HG02970 (cell line): Measurements from ENCODE around the gene EPB41L4A.
"Not testable (repeated sequence)": the region's sequence is repeated elsewhere in the genome, so short reads cannot be mapped to it uniquely, and the experiment has no call there.

Experiments
- ATAC-seq: cut with Tn5 transposase; IDR thresholded peaks from one replicate; pipeline ENCODE4 v1.9.1; 2021; ENCODE audit warnings: mild to moderate bottlenecking, moderate library complexity, moderate number of reproducible peaks; ENCODE audit not compliant: unreplicated experiment, low FRiP score

EPB41L4A gene

DNA sequence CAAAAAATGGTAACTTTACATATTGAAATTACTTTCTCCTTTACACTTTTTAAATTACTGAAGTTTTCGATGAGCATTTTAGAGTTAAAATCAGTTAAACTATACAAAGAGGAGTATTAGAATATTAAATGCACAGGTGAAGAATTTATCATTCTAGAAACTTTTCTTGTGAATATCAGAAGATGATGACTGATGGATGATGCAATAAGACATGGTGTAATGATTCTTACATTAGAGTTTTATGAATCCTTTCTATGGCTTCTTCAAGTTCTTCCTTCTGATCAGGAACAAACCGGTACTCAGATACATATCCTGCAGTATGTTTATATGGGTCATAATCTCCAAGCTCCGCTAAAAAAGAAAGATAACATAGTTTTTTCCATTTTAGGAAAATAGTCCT is 154.4 kb downstream of the EPB41L4A start:
- ATAC-seq, result no peak

GRCh38 chr5:112264151-112264550 is 154.9 kb downstream of the EPB41L4A start:
- ATAC-seq, result no peak

GRCh38 chr5:112263469-112263868 is 155.6 kb downstream of the EPB41L4A start:
- ATAC-seq, result no peak

DNA sequence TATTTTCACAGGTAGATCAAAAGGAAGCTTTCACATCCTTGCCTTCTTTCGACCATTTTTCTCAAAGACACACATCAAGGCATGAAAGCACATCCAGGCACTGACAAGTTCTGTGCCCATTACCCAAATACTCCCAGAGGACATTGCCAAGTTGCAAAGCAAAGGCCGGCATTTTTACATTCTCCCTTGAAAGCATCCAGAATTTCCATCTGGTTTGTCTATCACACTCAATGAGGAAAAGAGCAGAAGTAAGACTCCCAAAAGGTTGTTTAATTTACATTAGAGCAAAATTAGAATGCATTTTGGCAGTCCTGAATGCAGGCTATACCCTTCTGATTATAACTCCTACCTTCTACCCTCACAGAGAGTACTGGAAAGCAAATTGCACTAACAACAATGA is 160.5 kb downstream of the EPB41L4A start:
- ATAC-seq, result no peak

DNA sequence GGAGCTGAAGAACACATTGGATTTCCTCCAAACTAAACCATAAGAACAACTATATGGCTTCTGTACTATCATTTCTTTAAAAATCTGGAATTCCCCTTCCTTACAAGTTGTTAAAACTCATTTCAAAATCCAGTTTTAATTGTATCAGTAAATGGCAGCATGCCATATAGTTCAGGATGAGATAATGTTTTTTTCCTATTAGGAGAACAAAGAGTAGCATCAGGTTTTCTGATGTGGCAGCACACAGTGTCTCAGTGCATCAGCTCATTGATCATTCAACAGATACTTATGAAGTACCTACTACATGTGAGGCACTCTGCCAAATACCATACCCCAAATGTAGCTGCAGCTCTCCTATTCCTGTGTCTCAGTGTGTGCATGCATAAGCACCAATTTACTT is 161.1 kb downstream of the EPB41L4A start:
- ATAC-seq, result no peak

DNA sequence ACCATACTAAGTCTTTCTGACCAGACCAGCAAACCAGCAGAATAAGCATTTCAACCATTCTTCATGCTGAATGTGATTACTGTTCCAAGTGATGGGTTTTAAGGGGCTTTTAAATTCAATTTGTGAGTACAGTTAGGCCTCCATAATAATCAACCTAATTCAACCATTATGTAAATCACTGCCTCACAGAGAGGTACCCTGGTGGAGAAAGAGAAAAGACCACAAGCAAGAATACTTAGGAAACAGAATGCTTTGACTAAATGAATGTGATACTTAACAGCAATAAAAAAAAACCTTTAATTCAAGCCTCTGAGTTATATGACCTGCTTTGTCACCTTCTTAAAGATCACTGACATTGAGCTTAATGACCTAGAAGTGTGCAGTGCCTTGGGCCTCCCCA is 162.1 kb downstream of the EPB41L4A start:
- no peak for ATAC-seq

DNA sequence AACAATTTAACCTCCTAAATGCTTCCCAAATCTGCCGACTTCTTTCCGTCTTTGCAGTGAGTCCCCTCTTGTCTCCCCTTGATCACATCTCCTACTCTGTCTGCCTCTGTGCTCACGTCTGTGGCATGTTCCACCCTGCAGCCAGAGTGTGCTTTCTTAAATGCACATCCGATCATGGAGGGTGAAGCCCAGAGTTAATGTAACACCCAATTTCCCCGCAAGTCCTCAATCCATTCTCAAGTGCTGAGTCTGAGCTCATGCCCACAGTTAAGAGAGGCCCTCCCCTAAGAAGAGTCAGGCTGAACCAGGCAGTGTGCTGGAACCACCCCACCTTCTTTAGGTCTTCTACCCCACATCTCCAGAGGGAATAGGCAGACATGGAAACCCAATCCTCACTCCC is 164.8 kb downstream of the EPB41L4A start:
- ATAC-seq, result no peak

- ATAC-seq, result no peak
These were observed 165.4 kb downstream of the EPB41L4A start for GRCh38 chr5:112253478-112254250.

DNA sequence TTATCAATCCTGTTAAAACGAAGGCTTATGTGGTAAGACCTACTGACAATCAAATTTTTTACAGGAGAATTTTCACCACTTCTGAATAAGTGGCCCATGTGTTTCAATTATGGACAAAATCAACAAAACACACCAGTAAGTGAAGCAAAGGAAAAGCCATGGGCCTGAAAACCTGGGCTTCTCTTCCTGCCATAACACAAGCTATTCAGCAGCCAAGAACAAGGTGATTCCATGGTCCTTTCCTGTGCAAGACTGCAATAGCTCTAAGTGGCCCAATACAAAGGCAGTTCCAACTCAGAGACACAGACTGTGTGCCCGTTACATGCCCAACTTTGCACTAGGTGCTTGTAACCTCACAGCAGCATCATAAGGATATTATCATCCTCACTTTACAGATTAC is 168.5 kb downstream of the EPB41L4A start:
- no peak for ATAC-seq

DNA sequence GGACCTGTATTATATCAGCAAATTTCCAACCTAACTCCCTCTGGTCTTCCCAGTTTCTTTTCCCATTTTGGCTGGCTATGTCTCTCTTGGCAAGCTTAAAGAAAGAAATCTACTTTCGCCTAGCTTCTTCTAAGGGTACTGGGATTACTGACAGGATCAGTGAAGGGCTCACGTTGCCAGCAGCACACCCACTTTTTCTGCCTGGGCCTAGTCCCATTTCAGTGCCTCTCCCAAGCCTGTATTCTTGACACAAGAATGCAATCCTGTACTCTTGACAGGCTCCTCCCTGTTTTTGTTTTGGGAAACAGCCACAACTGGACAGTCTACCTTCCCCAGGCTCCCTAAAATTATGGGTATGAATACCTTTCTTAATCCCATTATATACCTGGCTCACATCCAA is 170.5 kb downstream of the EPB41L4A start:
- no peak for ATAC-seq

- no peak for ATAC-seq
These were observed 171.1 kb downstream of the EPB41L4A start for GRCh38 chr5:112247960-112248359.

DNA sequence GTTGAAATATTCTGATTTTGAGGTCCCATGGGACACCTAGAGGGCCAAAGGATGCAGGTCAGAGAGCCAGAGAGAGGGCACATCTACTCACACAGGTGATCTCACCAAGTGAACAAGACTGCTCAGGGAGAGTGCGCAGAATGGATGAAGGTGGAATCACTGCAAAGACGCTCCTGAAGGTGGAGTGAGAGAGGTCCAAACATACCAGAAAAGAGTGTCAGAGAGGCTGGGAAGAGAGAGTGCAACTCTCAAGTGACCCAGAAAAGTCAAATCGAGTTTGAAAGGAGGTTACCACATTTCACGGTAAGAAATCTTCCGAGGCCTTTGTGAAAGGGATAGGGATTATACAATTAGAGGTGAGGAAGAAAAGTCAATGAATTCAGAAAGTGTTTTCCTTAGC is 173.4 kb downstream of the EPB41L4A start:
- ATAC-seq, result no peak

GRCh38 chr5:112239996-112240395 is 179.1 kb downstream of the EPB41L4A start:
- ATAC-seq, result no peak

GRCh38 chr5:112238473-112238872 is 180.6 kb downstream of the EPB41L4A start:
- no peak for ATAC-seq

DNA sequence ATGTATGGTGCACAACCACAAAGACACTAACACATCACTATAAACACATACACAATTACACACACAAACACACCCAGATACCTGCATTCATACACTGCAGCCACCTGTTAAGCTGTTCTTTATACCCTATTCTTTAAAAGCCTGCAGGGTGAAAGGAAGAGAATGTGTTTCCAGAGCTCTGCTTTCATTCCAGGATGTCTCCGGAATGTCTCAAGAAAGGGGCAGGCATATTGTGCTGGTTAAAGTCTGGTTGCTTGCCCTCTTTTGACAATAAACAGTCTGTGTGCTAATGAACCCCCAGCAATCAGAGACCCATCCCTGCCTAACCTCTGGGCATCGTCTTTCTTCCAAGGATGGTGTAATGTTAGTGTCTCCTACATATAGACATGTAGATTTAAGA is 181.6 kb downstream of the EPB41L4A start:
- ATAC-seq, result no peak

DNA sequence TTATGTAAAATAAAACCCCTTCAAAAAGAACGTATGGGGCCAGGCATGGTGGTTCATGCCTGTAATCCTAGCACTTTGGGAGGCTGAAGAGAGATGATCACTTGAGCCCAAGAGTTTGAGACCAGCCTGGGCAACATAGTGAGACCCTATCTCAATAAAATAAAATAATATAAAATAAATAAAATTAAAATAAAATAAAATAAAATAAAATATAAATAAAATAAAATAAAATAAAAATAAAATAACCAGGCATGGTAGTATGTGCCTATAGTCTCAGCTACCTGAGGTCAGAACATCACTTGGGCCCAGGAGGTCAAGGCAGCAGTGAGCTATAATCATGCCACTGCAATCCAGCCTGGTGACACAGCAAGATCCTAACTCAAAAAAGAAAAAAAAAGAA is 185.1 kb downstream of the EPB41L4A start:
- no peak for ATAC-seq

- no peak for ATAC-seq
These were observed 186.4 kb downstream of the EPB41L4A start for GRCh38 chr5:112232667-112233066.

DNA sequence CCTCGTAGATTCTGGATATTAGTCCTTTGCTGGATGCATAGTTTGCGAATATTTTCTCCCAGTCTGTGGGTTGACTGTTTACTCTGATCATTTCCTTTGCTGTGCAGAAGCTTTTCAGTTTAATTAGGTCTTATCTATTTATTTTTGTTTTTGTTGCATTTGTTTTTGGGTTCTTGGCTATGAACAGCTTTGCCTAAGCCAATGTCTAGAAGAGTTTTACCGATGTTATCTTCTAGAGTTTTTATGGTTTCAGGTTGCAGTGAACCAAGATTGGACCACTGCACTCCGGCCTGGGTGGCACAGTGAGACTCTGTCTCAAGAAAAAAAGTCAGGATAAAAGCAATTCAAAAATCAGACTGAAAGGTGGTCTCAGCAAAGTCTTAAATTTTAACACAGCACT is 188.5 kb downstream of the EPB41L4A start:
- ATAC-seq, result no peak

- ATAC-seq, result no peak
These were observed 190.4 kb downstream of the EPB41L4A start for GRCh38 chr5:112228667-112229066.

GRCh38 chr5:112227911-112228631 is 191.0 kb downstream of the EPB41L4A start:
- ATAC-seq, result no peak

DNA sequence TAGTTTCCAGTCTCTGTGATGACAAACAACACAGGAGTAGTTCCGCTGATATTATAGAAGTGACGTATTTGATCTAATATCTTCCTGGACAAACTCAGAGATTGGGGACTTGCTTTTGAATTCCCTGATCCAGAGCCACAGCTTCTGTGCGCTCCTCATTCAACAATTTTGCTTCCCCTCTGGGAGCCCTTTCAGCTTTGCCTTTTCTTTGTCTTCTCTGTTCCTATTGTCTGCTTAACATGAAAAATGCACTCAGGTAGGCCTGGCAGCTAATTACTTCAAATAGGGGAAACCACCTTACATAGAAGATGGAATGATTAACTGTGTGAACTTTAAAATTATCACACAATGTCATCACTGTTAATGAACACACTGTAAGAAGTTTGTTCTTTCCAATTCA is 192.9 kb downstream of the EPB41L4A start:
- no peak for ATAC-seq

GRCh38 chr5:112222997-112223396 is 196.1 kb downstream of the EPB41L4A start:
- ATAC-seq, result not testable (repeated sequence)
